Mesothelial cell of epicardium (in vitro differentiated cells): ENCODE results near the gene TES. TPM values are rescaled to one million over a fixed set of nuclear protein-coding genes. Genes with fewer than 3 reads are reported as not detected.

Experiments used
- DNase-seq, 2 experiments: peaks; one replicate each; pipeline ENCODE4 v3.0.0; 2021; ENCODE audit warnings: low spot score in 2 of 2; ENCODE audit not compliant: unreplicated experiment in 2 of 2
- H3K27ac Mint-ChIP-seq: 2 replicates; pipeline ENCODE4 v1.8.0; 2021; ENCODE audit warnings: mixed read lengths
- H3K27me3 Mint-ChIP-seq: 2 replicates; pipeline ENCODE4 v1.8.0; 2021; ENCODE audit warnings: low read depth, mixed read lengths
- H3K36me3 Mint-ChIP-seq: 2 replicates; pipeline ENCODE4 v1.8.0; 2021; ENCODE audit warnings: mixed read lengths
- H3K4me1 Mint-ChIP-seq: 2 replicates; pipeline ENCODE4 v1.8.0; 2021; ENCODE audit warnings: mixed read lengths
- H3K4me3 Mint-ChIP-seq: 2 replicates; pipeline ENCODE4 v1.8.0; 2021; ENCODE audit warnings: mild to moderate bottlenecking, moderate library complexity, mixed read lengths
- H3K9me3 Mint-ChIP-seq: 2 replicates; pipeline ENCODE4 v1.8.0; 2021; ENCODE audit warnings: mixed read lengths
- CTCF ChIP-seq: fragments of 200-600 bp; sonication (generic); IDR thresholded peaks from one replicate; pipeline ENCODE4 v1.5.0; 2021; ENCODE audit warnings: antibody characterized with exemption; ENCODE audit not compliant: unreplicated experiment
- total RNA-seq: library from RNA; stranded (reverse); gene quantifications from 3 replicates; pipeline ENCODE4 v1.2.1, GENCODE V29; 2021

The TES gene
- total RNA-seq, 1 donor from 2014 or later, result 131 TPM

- Mint-ChIP-seq H3K4me3 (no peak overlapping the region), H3K27me3 (no peaks in the 10 kb centered on the region), H3K27ac (no peak overlapping the region), H3K9me3 (peaks cover 18% of the 10 kb centered on the region), H3K4me1 (peaks cover 5% of the 10 kb centered on the region), H3K36me3 (no peaks in the 10 kb centered on the region)
- TF ChIP-seq CTCF, result no peak
- no peak for DNase-seq
These were observed 28.3 kb upstream of the TES start for GRCh38 chr7:116182023-116182422.

- peaks cover 40% of the 10 kb centered on the region for H3K9me3 Mint-ChIP-seq
- no peak overlapping the region for H3K4me3 Mint-ChIP-seq
- no peaks in the 10 kb centered on the region for H3K27me3 Mint-ChIP-seq
- H3K4me1 Mint-ChIP-seq, result no peaks in the 10 kb centered on the region
- DNase-seq, result no peak
- H3K36me3 Mint-ChIP-seq, result peaks cover 3% of the 10 kb centered on the region
- TF ChIP-seq CTCF, result no peak
- no peak overlapping the region for H3K27ac Mint-ChIP-seq
These were observed 24.9 kb upstream of the TES start for GRCh38 chr7:116185450-116185849.

- H3K9me3 Mint-ChIP-seq, result peaks cover 40% of the 10 kb centered on the region
- no peaks in the 10 kb centered on the region for H3K4me1 Mint-ChIP-seq
- H3K36me3 Mint-ChIP-seq, result peaks cover 3% of the 10 kb centered on the region
- TF ChIP-seq CTCF, result no peak
- H3K4me3 Mint-ChIP-seq, result no peak overlapping the region
- no peak for DNase-seq
- no peaks in the 10 kb centered on the region for H3K27me3 Mint-ChIP-seq
- no peak overlapping the region for H3K27ac Mint-ChIP-seq
These were observed 24.4 kb upstream of the TES start for GRCh38 chr7:116185956-116186355.

- no peak overlapping the region for H3K27ac Mint-ChIP-seq
- H3K27me3 Mint-ChIP-seq, result no peaks in the 10 kb centered on the region
- peaks cover 3% of the 10 kb centered on the region for H3K36me3 Mint-ChIP-seq
- TF ChIP-seq CTCF, result no peak
- no peaks in the 10 kb centered on the region for H3K4me1 Mint-ChIP-seq
- peaks cover 44% of the 10 kb centered on the region for H3K9me3 Mint-ChIP-seq
- DNase-seq, result no peak
- H3K4me3 Mint-ChIP-seq, result no peak overlapping the region
These were observed 22.9 kb upstream of the TES start for GRCh38 chr7:116187400-116187799.

- Mint-ChIP-seq H3K4me3 (no peak overlapping the region), H3K36me3 (no peaks in the 10 kb centered on the region), H3K9me3 (peaks cover 12% of the 10 kb centered on the region), H3K4me1 (peaks cover 11% of the 10 kb centered on the region), H3K27ac (no peak overlapping the region), H3K27me3 (no peaks in the 10 kb centered on the region)
- no peak for TF ChIP-seq CTCF
- no peak for DNase-seq
These were observed 16.8 kb upstream of the TES start for GRCh38 chr7:116193329-116194087.
